Coronary artery (tissue), 2 donors: ENCODE results near the gene PGGT1B.

Source experiments
- DNase-seq: peaks from one replicate; pipeline ENCODE4 v3.0.0-alpha.2; 2017; ENCODE audit warnings: low spot score
- H3K27ac ChIP-seq, 2 donors: fragments of 200-600 bp; sonication (generic); one replicate each; pipeline ENCODE4 v1.5.1; 2016 to 2019
- H3K4me3 ChIP-seq: fragments of 200-600 bp; sonication (generic); 2 replicates; pipeline ENCODE4 v1.5.1; 2016; ENCODE audit warnings: mild to moderate bottlenecking, moderate library complexity
- CTCF ChIP-seq: fragments of 200-600 bp; sonication (generic); IDR thresholded peaks from one replicate; pipeline ENCODE4 v1.5.1; 2019; ENCODE audit warnings: antibody characterized with exemption

PGGT1B gene

GRCh38 chr5:115297031-115297430 lies 34.4 kb upstream of the PGGT1B start:
- Histone ChIP-seq H3K4me3 (peak overlapping the region; percentile 99), H3K27ac (no peak overlapping the region)
- DNase-seq, result no peak
- no peak for TF ChIP-seq CTCF

DNA sequence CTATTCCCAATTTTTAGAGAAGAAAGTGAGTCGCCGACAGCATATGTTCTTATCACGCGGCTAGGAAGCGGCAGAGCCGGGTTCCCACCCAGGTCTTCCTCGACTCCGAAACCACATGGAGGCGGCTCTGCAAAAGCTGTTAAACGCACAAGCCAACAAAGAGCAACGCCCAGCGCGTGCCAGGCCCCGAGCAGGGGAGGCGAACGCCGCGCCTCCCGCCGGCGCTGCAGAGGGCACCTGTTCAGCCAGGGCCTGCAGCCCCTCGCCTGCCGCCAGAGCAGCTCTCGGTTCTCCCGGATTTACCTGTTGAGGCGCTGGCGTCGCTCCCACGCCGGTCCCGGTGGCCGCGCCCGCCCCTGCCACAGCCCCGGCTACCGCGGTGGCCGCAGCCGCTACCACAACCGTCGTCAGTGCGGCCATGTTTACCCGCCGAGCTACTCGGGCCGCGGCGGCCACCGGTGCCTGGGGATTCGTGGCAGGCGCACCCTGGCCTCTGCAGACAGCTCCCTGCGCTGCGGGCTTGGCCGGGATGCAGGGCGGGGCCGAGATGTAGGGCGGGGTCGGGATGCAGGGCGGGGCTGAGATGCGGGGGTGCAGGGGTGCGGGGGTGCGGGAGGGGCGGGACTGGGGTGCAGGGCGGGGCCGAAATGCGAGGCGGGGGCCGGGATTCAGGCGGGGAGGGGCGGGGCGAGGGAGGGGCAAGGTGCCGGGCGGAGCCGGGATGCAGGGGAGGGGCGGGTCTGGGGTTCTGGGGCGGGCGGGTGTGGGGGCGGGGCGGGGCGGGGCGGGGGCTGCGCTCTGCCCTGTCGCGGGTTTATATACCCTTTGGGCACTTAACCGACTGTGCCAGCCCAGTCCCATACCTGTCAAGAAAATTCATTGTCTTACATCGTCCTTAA lies 33.7 kb upstream of the PGGT1B start, which contains the start of gene CCDC112:
TSS of gene CCDC112 (minus strand) at position 531 of the 899 bp plus-strand sequence. CDS start at position 420, 111 bp downstream.
- Histone ChIP-seq H3K4me3 (peak within 1 kb of the TSS; percentile 99), H3K27ac (peak within 1 kb of the TSS; percentile 7 to 73)
- TF ChIP-seq CTCF, result no peak
- DNase-seq, result peak; percentile 78

DNA sequence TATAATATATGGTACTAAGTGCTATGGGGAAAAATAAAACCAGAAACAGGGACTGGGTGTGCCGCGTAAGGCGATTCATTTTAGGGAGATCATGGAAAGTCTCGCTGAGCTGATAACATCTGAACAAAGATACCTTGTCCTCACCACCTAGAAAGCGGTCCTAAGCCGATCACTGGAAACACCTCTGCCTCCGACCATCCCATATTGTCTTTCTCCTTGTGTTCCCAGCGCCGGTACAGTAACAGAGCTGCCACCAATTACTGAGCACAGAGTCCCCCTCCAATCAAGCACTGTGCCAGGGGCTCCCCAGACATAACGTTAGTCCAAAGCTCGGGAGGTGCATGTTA lies 33.1 kb upstream of the PGGT1B start:
- DNase-seq, result no peak
- no peak for TF ChIP-seq CTCF
- Histone ChIP-seq H3K4me3 (peak overlapping the region; percentile 99), H3K27ac (peak overlapping the region; percentile 7 to 73)

DNA sequence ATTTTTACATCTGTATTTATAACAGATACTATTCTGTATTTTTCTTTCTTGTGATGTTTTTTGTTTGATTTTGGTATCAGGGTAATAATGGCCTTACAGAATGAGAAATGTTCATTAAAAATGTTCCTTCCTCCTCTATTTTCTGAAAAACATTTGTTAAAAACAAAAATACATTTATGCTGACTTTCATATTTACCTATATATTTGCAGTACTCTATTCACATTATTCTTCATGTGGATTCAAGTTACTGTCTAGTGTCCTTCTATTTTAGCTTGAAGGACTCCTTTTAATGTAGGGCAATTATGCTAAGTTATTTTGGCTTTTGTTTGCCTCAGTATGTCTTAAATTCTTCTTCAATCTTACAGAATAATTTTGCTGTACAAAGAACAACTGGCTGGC lies 28.7 kb upstream of the PGGT1B start:
- Histone ChIP-seq H3K4me3 (no peak overlapping the region), H3K27ac (no peak overlapping the region)
- no peak for TF ChIP-seq CTCF
- DNase-seq, result no peak

- no peak for DNase-seq
- Histone ChIP-seq H3K4me3 (no peak overlapping the region), H3K27ac (no peak overlapping the region)
- TF ChIP-seq CTCF, result no peak
These were observed 26.4 kb upstream of the PGGT1B start for GRCh38 chr5:115289104-115289503.

GRCh38 chr5:115284021-115284420 lies 21.3 kb upstream of the PGGT1B start:
- no peak for TF ChIP-seq CTCF
- no peak overlapping the region for H3K27ac ChIP-seq

GRCh38 chr5:115282131-115282530 lies 19.5 kb upstream of the PGGT1B start:
- no peak for TF ChIP-seq CTCF
- H3K27ac ChIP-seq, result no peak overlapping the region
- no peak overlapping the region for H3K4me3 ChIP-seq
- no peak for DNase-seq

More at GRCh38 chr5:115284021-115284420, 21.3 kb upstream of the PGGT1B start:
- H3K4me3 ChIP-seq, result no peak overlapping the region
- DNase-seq, result no peak
